ENCODE data around the gene ZNF300. TPM values are rescaled to one million over a fixed set of nuclear protein-coding genes. Genes with fewer than 3 reads are reported as not detected.

The ZNF300 gene
- total and polyA plus RNA-seq, 4 donors = 0.28 to 0.84 (median 0.56) TPM

DNA sequence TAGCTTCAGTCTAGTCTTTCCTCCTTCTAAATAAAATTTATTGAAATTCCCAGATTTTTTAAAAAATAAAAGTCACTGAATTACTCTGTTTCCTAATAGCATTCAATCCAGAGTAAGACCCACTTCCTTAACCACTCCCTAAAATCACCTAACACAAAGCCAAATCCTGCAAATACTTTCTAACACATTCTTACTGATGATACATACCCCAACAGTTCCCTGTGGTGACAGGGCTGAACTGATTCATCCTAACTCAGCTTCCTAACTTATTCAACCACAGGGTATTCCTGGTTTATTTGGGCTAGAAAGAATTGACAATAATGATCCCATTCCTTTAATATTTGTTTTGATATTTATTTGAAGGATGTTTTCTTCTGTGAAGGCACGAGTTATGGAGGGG is 40.7 kb upstream of the ZNF300 start:
- TF ChIP-seq JUND (IDR thresholded peaks at IDR 0.05) = no peak
- TF ChIP-seq NR2F2 (IDR thresholded peaks at IDR 0.05) = no peak
- TF ChIP-seq, protein P1, sequence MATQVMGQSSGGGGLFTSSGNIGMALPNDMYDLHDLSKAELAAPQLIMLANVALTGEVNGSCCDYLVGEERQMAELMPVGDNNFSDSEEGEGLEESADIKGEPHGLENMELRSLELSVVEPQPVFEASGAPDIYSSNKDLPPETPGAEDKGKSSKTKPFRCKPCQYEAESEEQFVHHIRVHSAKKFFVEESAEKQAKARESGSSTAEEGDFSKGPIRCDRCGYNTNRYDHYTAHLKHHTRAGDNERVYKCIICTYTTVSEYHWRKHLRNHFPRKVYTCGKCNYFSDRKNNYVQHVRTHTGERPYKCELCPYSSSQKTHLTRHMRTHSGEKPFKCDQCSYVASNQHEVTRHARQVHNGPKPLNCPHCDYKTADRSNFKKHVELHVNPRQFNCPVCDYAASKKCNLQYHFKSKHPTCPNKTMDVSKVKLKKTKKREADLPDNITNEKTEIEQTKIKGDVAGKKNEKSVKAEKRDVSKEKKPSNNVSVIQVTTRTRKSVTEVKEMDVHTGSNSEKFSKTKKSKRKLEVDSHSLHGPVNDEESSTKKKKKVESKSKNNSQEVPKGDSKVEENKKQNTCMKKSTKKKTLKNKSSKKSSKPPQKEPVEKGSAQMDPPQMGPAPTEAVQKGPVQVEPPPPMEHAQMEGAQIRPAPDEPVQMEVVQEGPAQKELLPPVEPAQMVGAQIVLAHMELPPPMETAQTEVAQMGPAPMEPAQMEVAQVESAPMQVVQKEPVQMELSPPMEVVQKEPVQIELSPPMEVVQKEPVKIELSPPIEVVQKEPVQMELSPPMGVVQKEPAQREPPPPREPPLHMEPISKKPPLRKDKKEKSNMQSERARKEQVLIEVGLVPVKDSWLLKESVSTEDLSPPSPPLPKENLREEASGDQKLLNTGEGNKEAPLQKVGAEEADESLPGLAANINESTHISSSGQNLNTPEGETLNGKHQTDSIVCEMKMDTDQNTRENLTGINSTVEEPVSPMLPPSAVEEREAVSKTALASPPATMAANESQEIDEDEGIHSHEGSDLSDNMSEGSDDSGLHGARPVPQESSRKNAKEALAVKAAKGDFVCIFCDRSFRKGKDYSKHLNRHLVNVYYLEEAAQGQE (IDR thresholded peaks at IDR 0.05) = no peak
- TF ChIP-seq HNF4G (IDR thresholded peaks at IDR 0.05) = no peak
- TF ChIP-seq, protein P2, sequence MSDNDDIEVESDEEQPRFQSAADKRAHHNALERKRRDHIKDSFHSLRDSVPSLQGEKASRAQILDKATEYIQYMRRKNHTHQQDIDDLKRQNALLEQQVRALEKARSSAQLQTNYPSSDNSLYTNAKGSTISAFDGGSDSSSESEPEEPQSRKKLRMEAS (IDR thresholded peaks at IDR 0.05) = no peak
- TF ChIP-seq, protein P3, sequence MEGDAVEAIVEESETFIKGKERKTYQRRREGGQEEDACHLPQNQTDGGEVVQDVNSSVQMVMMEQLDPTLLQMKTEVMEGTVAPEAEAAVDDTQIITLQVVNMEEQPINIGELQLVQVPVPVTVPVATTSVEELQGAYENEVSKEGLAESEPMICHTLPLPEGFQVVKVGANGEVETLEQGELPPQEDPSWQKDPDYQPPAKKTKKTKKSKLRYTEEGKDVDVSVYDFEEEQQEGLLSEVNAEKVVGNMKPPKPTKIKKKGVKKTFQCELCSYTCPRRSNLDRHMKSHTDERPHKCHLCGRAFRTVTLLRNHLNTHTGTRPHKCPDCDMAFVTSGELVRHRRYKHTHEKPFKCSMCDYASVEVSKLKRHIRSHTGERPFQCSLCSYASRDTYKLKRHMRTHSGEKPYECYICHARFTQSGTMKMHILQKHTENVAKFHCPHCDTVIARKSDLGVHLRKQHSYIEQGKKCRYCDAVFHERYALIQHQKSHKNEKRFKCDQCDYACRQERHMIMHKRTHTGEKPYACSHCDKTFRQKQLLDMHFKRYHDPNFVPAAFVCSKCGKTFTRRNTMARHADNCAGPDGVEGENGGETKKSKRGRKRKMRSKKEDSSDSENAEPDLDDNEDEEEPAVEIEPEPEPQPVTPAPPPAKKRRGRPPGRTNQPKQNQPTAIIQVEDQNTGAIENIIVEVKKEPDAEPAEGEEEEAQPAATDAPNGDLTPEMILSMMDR (IDR thresholded peaks at IDR 0.05; ENCODE audit: low read depth, low read length, missing input control) = no peak
- no peak for TF ChIP-seq RAD21 (IDR thresholded peaks at IDR 0.05)
- Histone ChIP-seq H3K27ac (ENCODE audit: low read depth in 1 of 2, low read length in 2 of 2) (no peak overlapping the region), H3K9me3 (ENCODE audit: control insufficient read depth in 4 of 4, low read length in 3 of 4) (peaks cover 31 to 76% (median 47%) of the 10 kb centered on the region in 4 donors), H3K9ac (ENCODE audit: low read depth in 1 of 2, low read length in 2 of 2) (no peak overlapping the region), H3K4me3 (ENCODE audit: low read depth in 1 of 3, low read length in 3 of 3) (peak overlapping the region in 1 of 3 donors; percentile 45), H3K27me3 (ENCODE audit: control insufficient read depth in 4 of 4, insufficient read depth in 4 of 4, low read length in 3 of 4) (no peaks in the 10 kb centered on the region), H3K4me1 (ENCODE audit: control insufficient read depth in 4 of 4, insufficient read depth in 4 of 4, low read length in 3 of 4) (no peaks in the 10 kb centered on the region), H3K36me3 (ENCODE audit: control insufficient read depth in 4 of 4, insufficient read depth in 3 of 4, low read depth in 1 of 4, low read length in 3 of 4) (peaks cover 0 to 6% (median 4%) of the 10 kb centered on the region in 4 donors)
- WGBS = 80% methylated on average over 1 of the region's 1 CpG
- DNase-seq (ENCODE audit: low spot score) = no peak

DNA sequence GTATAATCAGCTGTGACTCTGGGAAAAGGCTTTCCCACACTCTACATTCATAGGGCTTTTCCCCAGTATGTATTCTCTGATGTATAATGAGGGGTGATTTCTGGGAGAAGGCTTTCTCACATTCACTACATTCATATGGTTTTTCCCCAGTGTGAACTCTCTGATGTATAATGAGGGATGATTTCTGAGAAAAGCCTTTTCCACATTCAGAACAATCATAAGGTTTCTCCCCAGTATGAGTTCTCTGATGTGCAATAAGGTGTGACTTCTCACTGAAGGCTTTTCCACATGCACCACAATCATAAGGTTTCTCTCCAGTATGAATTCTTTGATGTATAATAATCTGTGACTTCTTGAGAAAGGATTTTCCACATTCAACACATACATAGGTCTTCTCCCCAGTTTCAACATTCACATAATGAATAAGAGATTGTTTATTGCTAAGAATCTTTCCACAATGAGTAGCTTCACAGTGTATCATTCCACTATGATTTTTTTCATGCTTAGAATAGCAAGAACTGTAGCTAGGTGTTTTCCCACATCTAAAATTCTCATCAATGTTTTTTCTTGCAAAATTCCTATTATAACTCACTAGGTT is 26.7 kb upstream of the ZNF300 start:
- TF ChIP-seq, protein P4, sequence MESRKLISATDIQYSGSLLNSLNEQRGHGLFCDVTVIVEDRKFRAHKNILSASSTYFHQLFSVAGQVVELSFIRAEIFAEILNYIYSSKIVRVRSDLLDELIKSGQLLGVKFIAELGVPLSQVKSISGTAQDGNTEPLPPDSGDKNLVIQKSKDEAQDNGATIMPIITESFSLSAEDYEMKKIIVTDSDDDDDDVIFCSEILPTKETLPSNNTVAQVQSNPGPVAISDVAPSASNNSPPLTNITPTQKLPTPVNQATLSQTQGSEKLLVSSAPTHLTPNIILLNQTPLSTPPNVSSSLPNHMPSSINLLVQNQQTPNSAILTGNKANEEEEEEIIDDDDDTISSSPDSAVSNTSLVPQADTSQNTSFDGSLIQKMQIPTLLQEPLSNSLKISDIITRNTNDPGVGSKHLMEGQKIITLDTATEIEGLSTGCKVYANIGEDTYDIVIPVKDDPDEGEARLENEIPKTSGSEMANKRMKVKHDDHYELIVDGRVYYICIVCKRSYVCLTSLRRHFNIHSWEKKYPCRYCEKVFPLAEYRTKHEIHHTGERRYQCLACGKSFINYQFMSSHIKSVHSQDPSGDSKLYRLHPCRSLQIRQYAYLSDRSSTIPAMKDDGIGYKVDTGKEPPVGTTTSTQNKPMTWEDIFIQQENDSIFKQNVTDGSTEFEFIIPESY (IDR thresholded peaks at IDR 0.05) = no peak
- TF ChIP-seq GABPA (IDR thresholded peaks at IDR 0.05 in 1 of 2, conservative IDR thresholded peaks at IDR 0.05 in 1 of 2) (no peak), RXRA (IDR thresholded peaks at IDR 0.05) (no peak), TAF1 (conservative IDR thresholded peaks at IDR 0.05) (no peak), NR2F2 (IDR thresholded peaks at IDR 0.05) (no peak), RAD21 (IDR thresholded peaks at IDR 0.05) (no peak)
- TF ChIP-seq, protein P5, sequence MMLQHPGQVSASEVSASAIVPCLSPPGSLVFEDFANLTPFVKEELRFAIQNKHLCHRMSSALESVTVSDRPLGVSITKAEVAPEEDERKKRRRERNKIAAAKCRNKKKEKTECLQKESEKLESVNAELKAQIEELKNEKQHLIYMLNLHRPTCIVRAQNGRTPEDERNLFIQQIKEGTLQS (IDR thresholded peaks at IDR 0.05) = no peak
- TF ChIP-seq, protein P3 (IDR thresholded peaks at IDR 0.05; ENCODE audit: low read depth, low read length, missing input control) = no peak
- Histone ChIP-seq H3K4me1 (ENCODE audit: control insufficient read depth in 4 of 4, insufficient read depth in 4 of 4, low read length in 3 of 4) (no peaks in the 10 kb centered on the region), H3K4me3 (ENCODE audit: low read depth in 1 of 3, low read length in 3 of 3) (peak overlapping the region in 1 of 3 donors; percentile 50), H3K27ac (ENCODE audit: low read depth in 1 of 2, low read length in 2 of 2) (no peak overlapping the region), H3K9ac (ENCODE audit: low read depth in 1 of 2, low read length in 2 of 2) (no peak overlapping the region), H3K36me3 (ENCODE audit: control insufficient read depth in 4 of 4, insufficient read depth in 3 of 4, low read depth in 1 of 4, low read length in 3 of 4) (peaks cover 0 to 4% (median 0%) of the 10 kb centered on the region in 4 donors), H3K9me3 (ENCODE audit: control insufficient read depth in 4 of 4, low read length in 3 of 4) (peaks cover 39 to 75% (median 49%) of the 10 kb centered on the region in 4 donors), H3K27me3 (ENCODE audit: control insufficient read depth in 4 of 4, insufficient read depth in 4 of 4, low read length in 3 of 4) (no peaks in the 10 kb centered on the region)
- no peak for DNase-seq (ENCODE audit: low spot score)
